Sigmoid colon (tissue), 4 donors: ENCODE results near the gene RAB14.

Experiments used
- EP300 ChIP-seq, 4 donors: sonication (generic); formaldehyde crosslinking; IDR thresholded peaks; one replicate each; pipeline ENCODE4 v1.6.1; 2017; ENCODE audit warnings: antibody characterized with exemption in 4 of 4
- POLR2A ChIP-seq, 2 donors: fragments of 450-650 bp; IDR thresholded peaks; one replicate each; pipeline ENCODE4 v1.6.1; 2016; ENCODE audit warnings: antibody characterized with exemption in 2 of 2, mild to moderate bottlenecking in 2 of 2, moderate library complexity in 2 of 2
- TF ChIP-seq, protein P1 (sequence below), 4 experiments: fragments of 450-650 bp in 3 of 4; fragments of 200-600 bp in 1 of 4; IDR thresholded peaks; one replicate each; pipeline ENCODE4 v1.5.1; 2016 to 2019; ENCODE audit warnings: antibody characterized with exemption in 4 of 4, mild to moderate bottlenecking in 3 of 4, moderate library complexity in 2 of 4

DNA sequence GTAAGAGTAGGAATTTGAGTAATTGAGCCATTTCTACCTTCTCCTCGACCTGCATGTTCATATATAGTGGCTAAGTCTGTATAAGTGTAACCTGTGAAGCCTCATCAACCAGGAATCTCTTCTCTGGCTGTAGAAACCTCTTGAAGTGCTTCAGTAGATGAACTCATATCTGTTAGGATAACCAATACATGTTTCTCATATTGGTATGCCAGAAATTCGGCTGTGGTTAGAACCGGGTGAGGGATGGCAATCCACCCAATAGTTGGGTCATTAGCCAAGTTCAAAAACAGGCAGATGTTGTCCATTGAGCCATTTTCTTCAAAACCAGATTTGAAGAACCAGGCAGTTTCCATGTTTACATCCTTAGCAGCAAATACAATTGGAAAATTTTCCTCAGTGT lies 37.4 kb upstream of the RAB14 start:
- TF ChIP-seq, protein P1, sequence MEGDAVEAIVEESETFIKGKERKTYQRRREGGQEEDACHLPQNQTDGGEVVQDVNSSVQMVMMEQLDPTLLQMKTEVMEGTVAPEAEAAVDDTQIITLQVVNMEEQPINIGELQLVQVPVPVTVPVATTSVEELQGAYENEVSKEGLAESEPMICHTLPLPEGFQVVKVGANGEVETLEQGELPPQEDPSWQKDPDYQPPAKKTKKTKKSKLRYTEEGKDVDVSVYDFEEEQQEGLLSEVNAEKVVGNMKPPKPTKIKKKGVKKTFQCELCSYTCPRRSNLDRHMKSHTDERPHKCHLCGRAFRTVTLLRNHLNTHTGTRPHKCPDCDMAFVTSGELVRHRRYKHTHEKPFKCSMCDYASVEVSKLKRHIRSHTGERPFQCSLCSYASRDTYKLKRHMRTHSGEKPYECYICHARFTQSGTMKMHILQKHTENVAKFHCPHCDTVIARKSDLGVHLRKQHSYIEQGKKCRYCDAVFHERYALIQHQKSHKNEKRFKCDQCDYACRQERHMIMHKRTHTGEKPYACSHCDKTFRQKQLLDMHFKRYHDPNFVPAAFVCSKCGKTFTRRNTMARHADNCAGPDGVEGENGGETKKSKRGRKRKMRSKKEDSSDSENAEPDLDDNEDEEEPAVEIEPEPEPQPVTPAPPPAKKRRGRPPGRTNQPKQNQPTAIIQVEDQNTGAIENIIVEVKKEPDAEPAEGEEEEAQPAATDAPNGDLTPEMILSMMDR (IDR thresholded peaks at IDR 0.05) = no peak
- no peak for TF ChIP-seq EP300 (IDR thresholded peaks at IDR 0.05)
- no peak for TF ChIP-seq POLR2A (IDR thresholded peaks at IDR 0.05)
